ENCODE results near the gene SIAH1. TPM values are rescaled to one million over a fixed set of nuclear protein-coding genes. Genes with fewer than 3 reads are reported as not detected.
"Not testable (repeated sequence)": the region's sequence is repeated elsewhere in the genome, so short reads cannot be mapped to it uniquely, and the experiment has no call there.

Gene SIAH1
- total RNA-seq, 1 experiment from 2014 or later = 10.9 TPM

DNA sequence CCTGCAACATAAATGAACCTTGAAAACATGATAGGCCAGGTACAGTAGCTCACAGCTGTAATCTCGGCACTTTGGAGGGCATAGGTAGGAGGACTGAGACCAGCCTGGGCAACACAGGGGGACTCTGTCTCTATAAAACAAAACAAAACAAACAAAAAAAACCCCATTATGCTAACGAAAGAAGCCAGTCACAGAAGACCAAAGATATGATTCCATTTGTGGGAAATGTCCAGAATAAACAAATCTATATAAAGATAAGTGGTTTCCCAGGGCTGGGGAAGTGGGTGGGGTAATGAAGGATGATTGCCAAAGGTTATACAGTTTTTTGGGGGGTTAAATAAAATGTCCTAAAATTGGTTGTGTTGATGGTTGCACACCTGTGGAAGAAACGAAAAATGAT, 36.5 kb upstream of the SIAH1 start:
- Histone ChIP-seq H3F3A (ENCODE audit: low read length, unreplicated experiment) (no peaks in the 10 kb centered on the region), H2AFZ (ENCODE audit: low read length) (no peak overlapping the region), H3K27me3 (ENCODE audit: low read length) (no peaks in the 10 kb centered on the region), H3K9ac (ENCODE audit: low read length) (no peak overlapping the region), H3K79me2 (ENCODE audit: low read length) (no peaks in the 10 kb centered on the region), H3K9me3 (ENCODE audit: low read length) (no peaks in the 10 kb centered on the region), H3K4me3 (ENCODE audit: low read length) (no peak overlapping the region), H3K4me2 (ENCODE audit: low read length) (no peak overlapping the region), H3K4me1 (ENCODE audit: insufficient read depth, low read length) (no peaks in the 10 kb centered on the region), H3K27ac (ENCODE audit: low read length) (no peak overlapping the region), H4K20me1 (ENCODE audit: low read length) (no peaks in the 10 kb centered on the region), H3K9me2 (replicated peaks; ENCODE audit: low read length) (no peaks in the 10 kb centered on the region), H3K36me3 (ENCODE audit: low read depth, low read length) (no peaks in the 10 kb centered on the region)
- no peak for DNase-seq
- CTCF ChIA-PET = interaction anchor here (0.6 kb wide), 1 partner anchor 140 kb away, joined by 4 read pairs; no protein-coding TSS in a partner anchor
- TF ChIP-seq, protein P1, sequence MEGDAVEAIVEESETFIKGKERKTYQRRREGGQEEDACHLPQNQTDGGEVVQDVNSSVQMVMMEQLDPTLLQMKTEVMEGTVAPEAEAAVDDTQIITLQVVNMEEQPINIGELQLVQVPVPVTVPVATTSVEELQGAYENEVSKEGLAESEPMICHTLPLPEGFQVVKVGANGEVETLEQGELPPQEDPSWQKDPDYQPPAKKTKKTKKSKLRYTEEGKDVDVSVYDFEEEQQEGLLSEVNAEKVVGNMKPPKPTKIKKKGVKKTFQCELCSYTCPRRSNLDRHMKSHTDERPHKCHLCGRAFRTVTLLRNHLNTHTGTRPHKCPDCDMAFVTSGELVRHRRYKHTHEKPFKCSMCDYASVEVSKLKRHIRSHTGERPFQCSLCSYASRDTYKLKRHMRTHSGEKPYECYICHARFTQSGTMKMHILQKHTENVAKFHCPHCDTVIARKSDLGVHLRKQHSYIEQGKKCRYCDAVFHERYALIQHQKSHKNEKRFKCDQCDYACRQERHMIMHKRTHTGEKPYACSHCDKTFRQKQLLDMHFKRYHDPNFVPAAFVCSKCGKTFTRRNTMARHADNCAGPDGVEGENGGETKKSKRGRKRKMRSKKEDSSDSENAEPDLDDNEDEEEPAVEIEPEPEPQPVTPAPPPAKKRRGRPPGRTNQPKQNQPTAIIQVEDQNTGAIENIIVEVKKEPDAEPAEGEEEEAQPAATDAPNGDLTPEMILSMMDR (conservative IDR thresholded peaks at IDR 0.05; ENCODE audit: low read depth, low read length) = no peak
- TF ChIP-seq EZH2 (IDR thresholded peaks at IDR 0.05; ENCODE audit: low read length, unreplicated experiment) (no peak), EZH2phosphoT487 (IDR thresholded peaks at IDR 0.05; ENCODE audit: borderline replicate concordance, low read length) (no peak)
- BruUV-seq (replicated peaks) = no TSS peak
- ATAC-seq = no peak
- intact Hi-C loops (cut with micrococcal nuclease) = no loop called here
- POLR2A ChIA-PET (ENCODE audit: unreplicated experiment) = no interaction called here

DNA sequence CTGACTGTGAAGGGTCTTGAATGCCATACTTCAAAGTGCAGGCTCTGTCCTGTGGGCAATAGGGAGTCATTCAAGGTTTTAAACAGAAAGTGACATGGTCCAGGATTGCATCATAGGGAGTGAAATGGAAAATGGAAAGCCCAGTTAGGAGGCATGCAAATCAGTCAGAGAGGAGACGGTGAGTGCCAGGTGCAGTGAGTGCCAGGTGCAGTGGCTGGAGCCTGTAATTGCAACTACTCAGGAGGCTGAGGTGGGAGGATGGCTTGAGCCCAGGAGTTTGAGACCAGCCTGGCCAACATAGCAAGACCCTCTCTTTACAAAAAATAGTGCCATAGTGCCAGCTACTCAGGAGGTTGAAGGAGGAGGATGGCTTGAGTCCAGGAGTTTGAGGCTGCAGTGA, 35.2 kb upstream of the SIAH1 start:
- Histone ChIP-seq H3K4me2 (ENCODE audit: low read length) (no peak overlapping the region), H3K27me3 (ENCODE audit: low read length) (no peaks in the 10 kb centered on the region), H3K9ac (ENCODE audit: low read length) (no peak overlapping the region), H3K4me3 (ENCODE audit: low read length) (no peak overlapping the region), H3K9me2 (replicated peaks; ENCODE audit: low read length) (no peaks in the 10 kb centered on the region), H3K9me3 (ENCODE audit: low read length) (no peaks in the 10 kb centered on the region), H3K36me3 (ENCODE audit: low read depth, low read length) (no peaks in the 10 kb centered on the region), H3K79me2 (ENCODE audit: low read length) (no peaks in the 10 kb centered on the region), H3K4me1 (ENCODE audit: insufficient read depth, low read length) (no peaks in the 10 kb centered on the region), H3K27ac (ENCODE audit: low read length) (no peak overlapping the region), H2AFZ (ENCODE audit: low read length) (no peak overlapping the region), H3F3A (ENCODE audit: low read length, unreplicated experiment) (no peaks in the 10 kb centered on the region), H4K20me1 (ENCODE audit: low read length) (no peaks in the 10 kb centered on the region)
- POLR2A ChIA-PET (ENCODE audit: unreplicated experiment) = no interaction called here
- ATAC-seq = no peak
- no peak for TF ChIP-seq EZH2 (IDR thresholded peaks at IDR 0.05; ENCODE audit: low read length, unreplicated experiment)
- TF ChIP-seq, protein P1 (conservative IDR thresholded peaks at IDR 0.05; ENCODE audit: low read depth, low read length) = no peak
- TF ChIP-seq EZH2phosphoT487 (IDR thresholded peaks at IDR 0.05; ENCODE audit: borderline replicate concordance, low read length) = no peak
- no peak for DNase-seq
- CTCF ChIA-PET = no interaction called here
- intact Hi-C loops (cut with micrococcal nuclease) = no loop called here
- no TSS peak for BruUV-seq (replicated peaks)

DNA sequence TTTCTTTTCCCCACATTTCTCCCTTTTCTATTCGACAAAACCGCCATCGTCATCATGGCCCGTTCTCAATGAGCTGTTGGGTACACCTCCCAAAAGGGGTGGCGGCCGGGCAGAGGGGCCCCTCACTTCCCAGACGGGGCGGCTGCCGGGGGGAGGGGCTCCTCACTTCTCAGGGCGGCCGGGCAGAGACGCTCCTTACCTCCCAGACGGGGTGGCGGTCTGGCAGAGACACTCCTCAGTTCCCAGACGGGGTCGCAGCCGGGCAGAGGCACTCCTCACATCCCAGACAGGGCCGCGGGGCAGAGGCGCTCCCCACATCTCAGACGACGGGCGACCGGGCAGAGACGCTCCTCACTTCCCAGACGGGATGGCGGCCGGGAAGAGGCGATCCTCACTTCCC, 31.4 kb upstream of the SIAH1 start:
- H2AFZ ChIP-seq (ENCODE audit: low read length); ATAC-seq; H3K27me3 ChIP-seq (ENCODE audit: low read length); H4K20me1 ChIP-seq (ENCODE audit: low read length); H3K36me3 ChIP-seq (ENCODE audit: low read depth, low read length); intact Hi-C loops (cut with micrococcal nuclease); H3K79me2 ChIP-seq (ENCODE audit: low read length); H3K9me3 ChIP-seq (ENCODE audit: low read length); POLR2A ChIA-PET (ENCODE audit: unreplicated experiment); H3K9me2 ChIP-seq (replicated peaks; ENCODE audit: low read length); H3K9ac ChIP-seq (ENCODE audit: low read length); DNase-seq; BruUV-seq (replicated peaks); H3K4me2 ChIP-seq (ENCODE audit: low read length); H3F3A ChIP-seq (ENCODE audit: low read length, unreplicated experiment); CTCF ChIA-PET; H3K4me1 ChIP-seq (ENCODE audit: insufficient read depth, low read length); H3K27ac ChIP-seq (ENCODE audit: low read length); H3K4me3 ChIP-seq (ENCODE audit: low read length): not testable (repeated sequence)

All from PC-3 (cell line).